Measurements from ENCODE around the gene EPS8L1.

Gene EPS8L1

DNA sequence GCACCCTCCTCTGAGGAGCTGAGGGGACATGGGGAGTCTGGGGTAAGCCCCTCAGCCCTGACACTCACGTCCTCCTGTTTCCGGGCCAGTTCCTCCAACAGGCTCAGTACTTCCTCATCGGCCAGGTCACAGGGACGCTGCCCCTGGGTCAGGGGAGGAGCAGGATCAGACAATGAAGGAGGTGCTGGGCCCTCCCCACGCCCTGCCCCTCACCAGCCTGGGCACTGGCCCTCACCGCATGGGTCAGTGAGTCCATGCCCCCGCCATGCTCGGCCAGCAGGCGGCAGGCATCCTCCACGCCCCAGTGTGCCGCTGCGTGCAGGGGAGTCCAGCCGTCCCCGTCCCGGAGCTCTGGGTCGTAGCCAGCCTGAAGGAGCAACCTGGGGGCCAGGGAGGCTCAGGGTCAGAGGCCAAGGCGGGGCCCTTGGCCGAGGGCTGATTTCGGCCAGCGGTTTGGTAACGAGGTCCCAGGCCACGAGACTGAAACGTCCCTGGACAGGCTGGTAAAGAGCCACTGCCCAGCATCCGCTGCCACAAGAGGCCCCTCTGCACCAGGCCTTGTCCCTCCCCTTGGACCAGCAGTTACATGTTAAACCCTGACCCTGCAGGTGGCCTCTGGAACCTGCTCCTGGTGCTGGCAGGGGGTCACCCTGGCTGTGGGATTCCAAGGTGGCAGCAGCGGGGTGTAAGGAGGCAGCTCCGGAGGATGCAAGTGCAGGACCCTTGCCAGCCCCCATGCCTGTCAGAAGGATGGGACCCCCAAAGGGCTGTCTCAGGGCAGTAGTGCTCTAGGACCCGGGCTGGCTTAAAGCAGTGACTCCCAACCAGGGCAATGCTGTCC, 23.3 kb downstream of the EPS8L1 start:
- no peaks in the 10 kb centered on the region for H3K27me3 ChIP-seq (replicated peaks; ENCODE audit: control insufficient read depth, insufficient read depth, low read length)
- H3K4me3 ChIP-seq (replicated peaks; ENCODE audit: low read depth, low read length), result no peak overlapping the region
- H3K36me3 ChIP-seq (ENCODE audit: control insufficient read depth, insufficient read depth, low read length), result peaks cover 11% of the 10 kb centered on the region
- DNase-seq (ENCODE audit: extremely low read depth, insufficient read length), result no peak
- TF ChIP-seq, protein P1, sequence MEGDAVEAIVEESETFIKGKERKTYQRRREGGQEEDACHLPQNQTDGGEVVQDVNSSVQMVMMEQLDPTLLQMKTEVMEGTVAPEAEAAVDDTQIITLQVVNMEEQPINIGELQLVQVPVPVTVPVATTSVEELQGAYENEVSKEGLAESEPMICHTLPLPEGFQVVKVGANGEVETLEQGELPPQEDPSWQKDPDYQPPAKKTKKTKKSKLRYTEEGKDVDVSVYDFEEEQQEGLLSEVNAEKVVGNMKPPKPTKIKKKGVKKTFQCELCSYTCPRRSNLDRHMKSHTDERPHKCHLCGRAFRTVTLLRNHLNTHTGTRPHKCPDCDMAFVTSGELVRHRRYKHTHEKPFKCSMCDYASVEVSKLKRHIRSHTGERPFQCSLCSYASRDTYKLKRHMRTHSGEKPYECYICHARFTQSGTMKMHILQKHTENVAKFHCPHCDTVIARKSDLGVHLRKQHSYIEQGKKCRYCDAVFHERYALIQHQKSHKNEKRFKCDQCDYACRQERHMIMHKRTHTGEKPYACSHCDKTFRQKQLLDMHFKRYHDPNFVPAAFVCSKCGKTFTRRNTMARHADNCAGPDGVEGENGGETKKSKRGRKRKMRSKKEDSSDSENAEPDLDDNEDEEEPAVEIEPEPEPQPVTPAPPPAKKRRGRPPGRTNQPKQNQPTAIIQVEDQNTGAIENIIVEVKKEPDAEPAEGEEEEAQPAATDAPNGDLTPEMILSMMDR (IDR thresholded peaks at IDR 0.05; ENCODE audit: insufficient read depth, low read length, poor library complexity, severe bottlenecking), result no peak

DNA sequence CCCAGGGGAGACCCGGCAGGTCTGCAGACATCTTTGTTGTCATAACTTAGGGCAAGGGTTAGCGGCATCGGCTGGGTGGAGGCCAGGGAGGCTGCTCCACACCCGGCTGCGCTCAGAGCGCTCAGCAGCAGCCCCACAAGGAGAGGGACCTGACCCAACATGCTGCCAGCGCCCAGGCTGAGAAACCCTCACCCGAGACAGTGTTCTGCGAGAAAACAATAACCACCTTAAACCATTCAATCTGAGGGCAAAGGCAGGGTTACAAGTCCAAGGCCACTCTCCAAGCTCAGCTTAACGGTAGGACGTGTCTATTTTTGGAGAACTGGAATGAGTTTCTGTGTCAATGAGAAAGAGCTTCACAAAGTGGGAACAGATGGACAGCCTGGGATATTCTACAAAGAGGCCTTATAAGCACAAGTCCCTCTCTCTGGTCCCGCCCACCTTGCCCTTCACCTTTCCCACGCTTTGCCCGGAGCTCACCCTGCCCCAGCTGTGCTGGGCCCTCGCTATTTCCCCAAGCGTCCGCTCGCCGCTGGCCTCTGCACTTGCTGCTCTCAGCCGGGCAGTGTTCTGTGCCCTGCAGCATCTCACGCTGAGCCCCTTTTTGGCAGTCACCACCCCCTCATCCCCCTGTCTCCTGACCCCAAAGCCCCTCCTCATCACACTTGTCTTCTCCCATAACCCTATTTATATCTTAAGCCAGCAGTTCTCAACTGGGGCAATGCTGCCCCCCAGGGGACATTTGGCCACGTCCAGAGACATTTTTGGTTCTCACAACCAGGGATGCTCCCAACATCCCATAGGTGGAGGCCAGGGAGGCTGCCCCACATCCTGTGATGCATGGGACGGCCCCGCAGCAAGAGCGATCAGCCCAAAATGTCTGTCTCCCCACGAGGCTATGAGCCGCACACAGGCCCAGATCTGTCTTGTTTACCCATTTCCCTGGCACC, 24.2 kb downstream of the EPS8L1 start:
- TF ChIP-seq, protein P1 (IDR thresholded peaks at IDR 0.05; ENCODE audit: insufficient read depth, low read length, poor library complexity, severe bottlenecking), result no peak
- no peak for DNase-seq (ENCODE audit: extremely low read depth, insufficient read length)

GRCh38 chr19:55101261-55101660, 25.6 kb downstream of the EPS8L1 start:
- TF ChIP-seq, protein P1 (IDR thresholded peaks at IDR 0.05; ENCODE audit: insufficient read depth, low read length, poor library complexity, severe bottlenecking), result no peak
- DNase-seq (ENCODE audit: extremely low read depth, insufficient read length), result no peak
- Histone ChIP-seq H3K27me3 (replicated peaks; ENCODE audit: control insufficient read depth, insufficient read depth, low read length) (no peaks in the 10 kb centered on the region), H3K36me3 (ENCODE audit: control insufficient read depth, insufficient read depth, low read length) (peaks cover 11% of the 10 kb centered on the region), H3K4me3 (replicated peaks; ENCODE audit: low read depth, low read length) (no peak overlapping the region)

More for the DNA sequence above, 24.2 kb downstream of the EPS8L1 start:
- no peaks in the 10 kb centered on the region for H3K27me3 ChIP-seq (replicated peaks; ENCODE audit: control insufficient read depth, insufficient read depth, low read length)
- H3K4me3 ChIP-seq (replicated peaks; ENCODE audit: low read depth, low read length), result no peak overlapping the region
- H3K36me3 ChIP-seq (ENCODE audit: control insufficient read depth, insufficient read depth, low read length), result peaks cover 11% of the 10 kb centered on the region

GRCh38 chr19:55103190-55103589, 27.5 kb downstream of the EPS8L1 start:
- TF ChIP-seq, protein P1 (IDR thresholded peaks at IDR 0.05; ENCODE audit: insufficient read depth, low read length, poor library complexity, severe bottlenecking), result no peak
- DNase-seq (ENCODE audit: extremely low read depth, insufficient read length), result no peak
- Histone ChIP-seq H3K4me3 (replicated peaks; ENCODE audit: low read depth, low read length) (no peak overlapping the region), H3K36me3 (ENCODE audit: control insufficient read depth, insufficient read depth, low read length) (peaks cover 11% of the 10 kb centered on the region), H3K27me3 (replicated peaks; ENCODE audit: control insufficient read depth, insufficient read depth, low read length) (no peaks in the 10 kb centered on the region)

- TF ChIP-seq, protein P1 (IDR thresholded peaks at IDR 0.05; ENCODE audit: insufficient read depth, low read length, poor library complexity, severe bottlenecking), result no peak
- peaks cover 3% of the 10 kb centered on the region for H3K36me3 ChIP-seq (ENCODE audit: control insufficient read depth, insufficient read depth, low read length)
- no peak for DNase-seq (ENCODE audit: extremely low read depth, insufficient read length)
Observed at GRCh38 chr19:55105237-55105636, 29.6 kb downstream of the EPS8L1 start.

More at GRCh38 chr19:55105237-55105636, 29.6 kb downstream of the EPS8L1 start:
- Histone ChIP-seq H3K27me3 (replicated peaks; ENCODE audit: control insufficient read depth, insufficient read depth, low read length) (no peaks in the 10 kb centered on the region), H3K4me3 (replicated peaks; ENCODE audit: low read depth, low read length) (no peak overlapping the region)
